ENCODE data around the gene PCDHGC4.

PCDHGC4 gene

GRCh38 chr5:141525653-141526052 lies 40.8 kb downstream of the PCDHGC4 start:
- no peak overlapping the region for H2AK5ac ChIP-seq (ENCODE audit: low read length, severe bottlenecking)
- peak overlapping the region; percentile 3 for H4K8ac ChIP-seq (ENCODE audit: low read length)
- H3K14ac ChIP-seq (ENCODE audit: low read length in 2 of 2) = no peak overlapping the region
- H3K27ac ChIP-seq (ENCODE audit: low read length, poor library complexity, severe bottlenecking) = peak overlapping the region; percentile 85
- no peak overlapping the region for H2AFZ ChIP-seq (ENCODE audit: low read depth, low read length)
- H4K91ac ChIP-seq (ENCODE audit: low read length) = no peak overlapping the region
- H3K9me3 ChIP-seq (ENCODE audit: control insufficient read depth, low read length) = no peaks in the 10 kb centered on the region
- peaks cover 10% of the 10 kb centered on the region for H3K79me1 ChIP-seq (replicated peaks; ENCODE audit: low read length, poor library complexity, severe bottlenecking)
- H3K36me3 ChIP-seq (ENCODE audit: control insufficient read depth in 1 of 2, insufficient read depth in 2 of 2, low read depth in 1 of 2, low read length in 2 of 2) = peaks cover 18 to 36% of the 10 kb centered on the region in 2 experiments
- H3K4me2 ChIP-seq (ENCODE audit: low read length, poor library complexity, severe bottlenecking) = no peak overlapping the region
- no peak overlapping the region for H2BK5ac ChIP-seq (ENCODE audit: low read depth, low read length, poor library complexity, severe bottlenecking)
- H3K18ac ChIP-seq (ENCODE audit: low read depth in 1 of 2, low read length in 2 of 2) = peak overlapping the region in 1 of 2 experiments; percentile 24
- H2BK12ac ChIP-seq (ENCODE audit: low read length in 2 of 2) = peak overlapping the region in 1 of 2 experiments; percentile 81
- no peaks in the 10 kb centered on the region for H3K27me3 ChIP-seq (ENCODE audit: control insufficient read depth in 1 of 2, insufficient read depth in 1 of 2, low read length in 2 of 2)
- no peak for DNase-seq
- H3K4me3 ChIP-seq (ENCODE audit: insufficient read depth in 1 of 2, low read depth in 1 of 2, low read length in 2 of 2) = peak overlapping the region in 1 of 2 experiments; percentile 29
- WGBS = 78% methylated on average over 6 of the region's 7 CpGs
- no peak overlapping the region for H2BK15ac ChIP-seq (ENCODE audit: low read depth, poor library complexity, severe bottlenecking)
- H2BK120ac ChIP-seq (ENCODE audit: low read depth, low read length) = no peak overlapping the region
- peak overlapping the region; percentile 74 for H3K9ac ChIP-seq (ENCODE audit: low read length)
- H3K4me1 ChIP-seq (ENCODE audit: control insufficient read depth, insufficient read depth, low read depth, low read length) = peaks cover 19% of the 10 kb centered on the region
- no peak overlapping the region for H3K23ac ChIP-seq (ENCODE audit: low read length in 2 of 2)
- peak overlapping the region in 1 of 2 experiments; percentile 17 for H3K4ac ChIP-seq (ENCODE audit: low read depth in 1 of 2, low read length in 2 of 2)

- H3K4me2 ChIP-seq (ENCODE audit: low read length, poor library complexity, severe bottlenecking) = no peak overlapping the region
- H2AFZ ChIP-seq (ENCODE audit: low read depth, low read length) = no peak overlapping the region
- DNase-seq = no peak
- no peak overlapping the region for H2BK12ac ChIP-seq (ENCODE audit: low read length in 2 of 2)
- no peak overlapping the region for H2BK5ac ChIP-seq (ENCODE audit: low read depth, low read length, poor library complexity, severe bottlenecking)
- no peak overlapping the region for H3K4me3 ChIP-seq (ENCODE audit: insufficient read depth in 1 of 2, low read depth in 1 of 2, low read length in 2 of 2)
- H3K79me1 ChIP-seq (replicated peaks; ENCODE audit: low read length, poor library complexity, severe bottlenecking) = peaks cover 12% of the 10 kb centered on the region
- peaks cover 18% of the 10 kb centered on the region for H3K4me1 ChIP-seq (ENCODE audit: control insufficient read depth, insufficient read depth, low read depth, low read length)
- H2BK120ac ChIP-seq (ENCODE audit: low read depth, low read length) = no peak overlapping the region
- no peak overlapping the region for H3K23ac ChIP-seq (ENCODE audit: low read length in 2 of 2)
- no peak overlapping the region for H3K4ac ChIP-seq (ENCODE audit: low read depth in 1 of 2, low read length in 2 of 2)
- H2AK5ac ChIP-seq (ENCODE audit: low read length, severe bottlenecking) = no peak overlapping the region
- H4K91ac ChIP-seq (ENCODE audit: low read length) = no peak overlapping the region
- no peak overlapping the region for H3K27ac ChIP-seq (ENCODE audit: low read length, poor library complexity, severe bottlenecking)
- H3K9me3 ChIP-seq (ENCODE audit: control insufficient read depth, low read length) = no peaks in the 10 kb centered on the region
- no peaks in the 10 kb centered on the region for H3K27me3 ChIP-seq (ENCODE audit: control insufficient read depth in 1 of 2, insufficient read depth in 1 of 2, low read length in 2 of 2)
- peaks cover 18 to 36% of the 10 kb centered on the region in 2 experiments for H3K36me3 ChIP-seq (ENCODE audit: control insufficient read depth in 1 of 2, insufficient read depth in 2 of 2, low read depth in 1 of 2, low read length in 2 of 2)
- no peak overlapping the region for H3K14ac ChIP-seq (ENCODE audit: low read length in 2 of 2)
- no peak overlapping the region for H3K18ac ChIP-seq (ENCODE audit: low read depth in 1 of 2, low read length in 2 of 2)
- H3K9ac ChIP-seq (ENCODE audit: low read length) = peak overlapping the region; percentile 73
- 77% methylated on average over 1 of the region's 1 CpG for WGBS
- H2BK15ac ChIP-seq (ENCODE audit: low read depth, poor library complexity, severe bottlenecking) = no peak overlapping the region
- H4K8ac ChIP-seq (ENCODE audit: low read length) = no peak overlapping the region
Observed at GRCh38 chr5:141527426-141527825, 42.6 kb downstream of the PCDHGC4 start.

GRCh38 chr5:141528291-141528984 lies 43.6 kb downstream of the PCDHGC4 start:
- Histone ChIP-seq H4K91ac (ENCODE audit: low read length) (no peak overlapping the region), H3K36me3 (ENCODE audit: control insufficient read depth in 1 of 2, insufficient read depth in 2 of 2, low read depth in 1 of 2, low read length in 2 of 2) (peaks cover 18 to 34% of the 10 kb centered on the region in 2 experiments), H4K8ac (ENCODE audit: low read length) (no peak overlapping the region), H3K4me1 (ENCODE audit: control insufficient read depth, insufficient read depth, low read depth, low read length) (peaks cover 16% of the 10 kb centered on the region), H2BK5ac (ENCODE audit: low read depth, low read length, poor library complexity, severe bottlenecking) (no peak overlapping the region), H2AFZ (ENCODE audit: low read depth, low read length) (no peak overlapping the region), H2BK12ac (ENCODE audit: low read length in 2 of 2) (peak overlapping the region in 1 of 2 experiments; percentile 1), H3K9ac (ENCODE audit: low read length) (peak overlapping the region; percentile 73), H3K23ac (ENCODE audit: low read length in 2 of 2) (no peak overlapping the region), H2BK15ac (ENCODE audit: low read depth, poor library complexity, severe bottlenecking) (no peak overlapping the region), H3K9me3 (ENCODE audit: control insufficient read depth, low read length) (no peaks in the 10 kb centered on the region), H2AK5ac (ENCODE audit: low read length, severe bottlenecking) (peak overlapping the region; percentile 49), H2BK120ac (ENCODE audit: low read depth, low read length) (no peak overlapping the region), H3K4ac (ENCODE audit: low read depth in 1 of 2, low read length in 2 of 2) (no peak overlapping the region), H3K18ac (ENCODE audit: low read depth in 1 of 2, low read length in 2 of 2) (no peak overlapping the region), H3K79me1 (replicated peaks; ENCODE audit: low read length, poor library complexity, severe bottlenecking) (peaks cover 11% of the 10 kb centered on the region), H3K4me3 (ENCODE audit: insufficient read depth in 1 of 2, low read depth in 1 of 2, low read length in 2 of 2) (no peak overlapping the region), H3K27me3 (ENCODE audit: control insufficient read depth in 1 of 2, insufficient read depth in 1 of 2, low read length in 2 of 2) (no peaks in the 10 kb centered on the region), H3K14ac (ENCODE audit: low read length in 2 of 2) (no peak overlapping the region), H3K27ac (ENCODE audit: low read length, poor library complexity, severe bottlenecking) (peak overlapping the region; percentile 26), H3K4me2 (ENCODE audit: low read length, poor library complexity, severe bottlenecking) (no peak overlapping the region)
- no peak for DNase-seq
- 97% methylated on average over 11 of the region's 11 CpGs for WGBS

- no peak overlapping the region for H2BK120ac ChIP-seq (ENCODE audit: low read depth, low read length)
- DNase-seq = peak; percentile 55
- no peak overlapping the region for H3K14ac ChIP-seq (ENCODE audit: low read length in 2 of 2)
- H3K23ac ChIP-seq (ENCODE audit: low read length in 2 of 2) = no peak overlapping the region
- H3K4me2 ChIP-seq (ENCODE audit: low read length, poor library complexity, severe bottlenecking) = peak overlapping the region; percentile 17
- 70% methylated on average over 3 of the region's 5 CpGs for WGBS
- H3K4me3 ChIP-seq (ENCODE audit: insufficient read depth in 1 of 2, low read depth in 1 of 2, low read length in 2 of 2) = no peak overlapping the region
- H3K4me1 ChIP-seq (ENCODE audit: control insufficient read depth, insufficient read depth, low read depth, low read length) = peaks cover 16% of the 10 kb centered on the region
- H2AK5ac ChIP-seq (ENCODE audit: low read length, severe bottlenecking) = no peak overlapping the region
- H3K4ac ChIP-seq (ENCODE audit: low read depth in 1 of 2, low read length in 2 of 2) = no peak overlapping the region
- H3K36me3 ChIP-seq (ENCODE audit: control insufficient read depth in 1 of 2, insufficient read depth in 2 of 2, low read depth in 1 of 2, low read length in 2 of 2) = peaks cover 16 to 35% of the 10 kb centered on the region in 2 experiments
- H2BK12ac ChIP-seq (ENCODE audit: low read length in 2 of 2) = no peak overlapping the region
- H3K9ac ChIP-seq (ENCODE audit: low read length) = peak overlapping the region; percentile 73
- H3K27me3 ChIP-seq (ENCODE audit: control insufficient read depth in 1 of 2, insufficient read depth in 1 of 2, low read length in 2 of 2) = no peaks in the 10 kb centered on the region
- no peak overlapping the region for H2AFZ ChIP-seq (ENCODE audit: low read depth, low read length)
- H2BK5ac ChIP-seq (ENCODE audit: low read depth, low read length, poor library complexity, severe bottlenecking) = no peak overlapping the region
- peaks cover 7% of the 10 kb centered on the region for H3K79me1 ChIP-seq (replicated peaks; ENCODE audit: low read length, poor library complexity, severe bottlenecking)
- peak overlapping the region; percentile 54 for H3K27ac ChIP-seq (ENCODE audit: low read length, poor library complexity, severe bottlenecking)
- H3K9me3 ChIP-seq (ENCODE audit: control insufficient read depth, low read length) = no peaks in the 10 kb centered on the region
- no peak overlapping the region for H4K8ac ChIP-seq (ENCODE audit: low read length)
- no peak overlapping the region for H3K18ac ChIP-seq (ENCODE audit: low read depth in 1 of 2, low read length in 2 of 2)
- no peak overlapping the region for H4K91ac ChIP-seq (ENCODE audit: low read length)
- no peak overlapping the region for H2BK15ac ChIP-seq (ENCODE audit: low read depth, poor library complexity, severe bottlenecking)
Observed at GRCh38 chr5:141529002-141529401, 44.2 kb downstream of the PCDHGC4 start.
